Subcutaneous adipose tissue (tissue), 4 donors: ENCODE results near the gene KLHL3. TPM values are rescaled to one million over a fixed set of nuclear protein-coding genes. Genes with fewer than 3 reads are reported as not detected.

Experiments used
- total RNA-seq, 4 donors: library from RNA; depleted of rRNA; stranded (reverse); fragments of >200 nt; gene quantifications; one replicate each; pipeline ENCODE4 v1.1.0, GENCODE V29; 2016
- TF ChIP-seq, protein P1 (sequence below): fragments of 450-650 bp; IDR thresholded peaks from one replicate; pipeline ENCODE4 v1.5.1; 2016; ENCODE audit warnings: low read depth, mild to moderate bottlenecking, control low read depth, antibody characterized with exemption, moderate library complexity

KLHL3 gene, protein sequence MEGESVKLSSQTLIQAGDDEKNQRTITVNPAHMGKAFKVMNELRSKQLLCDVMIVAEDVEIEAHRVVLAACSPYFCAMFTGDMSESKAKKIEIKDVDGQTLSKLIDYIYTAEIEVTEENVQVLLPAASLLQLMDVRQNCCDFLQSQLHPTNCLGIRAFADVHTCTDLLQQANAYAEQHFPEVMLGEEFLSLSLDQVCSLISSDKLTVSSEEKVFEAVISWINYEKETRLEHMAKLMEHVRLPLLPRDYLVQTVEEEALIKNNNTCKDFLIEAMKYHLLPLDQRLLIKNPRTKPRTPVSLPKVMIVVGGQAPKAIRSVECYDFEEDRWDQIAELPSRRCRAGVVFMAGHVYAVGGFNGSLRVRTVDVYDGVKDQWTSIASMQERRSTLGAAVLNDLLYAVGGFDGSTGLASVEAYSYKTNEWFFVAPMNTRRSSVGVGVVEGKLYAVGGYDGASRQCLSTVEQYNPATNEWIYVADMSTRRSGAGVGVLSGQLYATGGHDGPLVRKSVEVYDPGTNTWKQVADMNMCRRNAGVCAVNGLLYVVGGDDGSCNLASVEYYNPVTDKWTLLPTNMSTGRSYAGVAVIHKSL
- total RNA-seq, result 10 to 100 TPM in 2 of 4 donors, 1 to 10 TPM in 2; 3.1 to 18.5 (median 7.2) TPM

DNA sequence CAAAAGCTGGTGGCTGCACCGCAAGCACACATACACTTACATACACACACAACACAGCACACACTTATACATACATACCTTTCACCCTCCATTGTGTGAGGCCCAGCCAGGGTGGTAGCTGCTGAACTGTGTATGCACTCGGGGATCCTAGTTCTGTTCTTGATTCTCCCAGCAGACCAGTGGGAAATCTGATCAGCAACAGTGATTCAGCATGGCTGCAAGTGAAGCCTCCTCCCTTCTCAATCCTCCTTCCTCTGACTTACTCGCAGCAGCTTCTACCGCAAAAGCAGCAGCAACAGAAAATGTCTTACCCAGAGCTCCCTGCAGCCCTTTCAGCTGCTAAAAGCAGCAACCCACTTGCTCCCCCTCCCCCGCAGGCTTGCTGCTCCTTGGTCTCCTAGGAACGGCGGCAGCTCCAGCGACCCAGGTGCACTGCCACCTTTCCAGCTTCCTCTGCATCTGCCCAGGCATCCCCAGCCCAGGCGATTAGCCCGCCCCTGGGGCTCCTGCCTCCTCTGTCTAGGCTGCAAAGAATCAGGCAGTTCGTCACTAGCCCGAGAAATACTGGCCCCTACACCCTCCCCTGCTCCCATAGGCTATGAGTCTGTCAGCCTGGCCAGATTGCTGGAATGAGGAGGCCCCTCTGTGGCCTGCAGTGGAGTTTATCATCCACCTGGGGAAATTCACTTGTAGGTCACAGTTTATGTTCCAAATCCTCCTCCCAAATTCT lies at the start of gene KLHL3:
TSS of gene KLHL3 (minus strand) at position 535 of the 730 bp plus-strand sequence. CDS start at position 92, 443 bp downstream.
- TF ChIP-seq, protein P1, sequence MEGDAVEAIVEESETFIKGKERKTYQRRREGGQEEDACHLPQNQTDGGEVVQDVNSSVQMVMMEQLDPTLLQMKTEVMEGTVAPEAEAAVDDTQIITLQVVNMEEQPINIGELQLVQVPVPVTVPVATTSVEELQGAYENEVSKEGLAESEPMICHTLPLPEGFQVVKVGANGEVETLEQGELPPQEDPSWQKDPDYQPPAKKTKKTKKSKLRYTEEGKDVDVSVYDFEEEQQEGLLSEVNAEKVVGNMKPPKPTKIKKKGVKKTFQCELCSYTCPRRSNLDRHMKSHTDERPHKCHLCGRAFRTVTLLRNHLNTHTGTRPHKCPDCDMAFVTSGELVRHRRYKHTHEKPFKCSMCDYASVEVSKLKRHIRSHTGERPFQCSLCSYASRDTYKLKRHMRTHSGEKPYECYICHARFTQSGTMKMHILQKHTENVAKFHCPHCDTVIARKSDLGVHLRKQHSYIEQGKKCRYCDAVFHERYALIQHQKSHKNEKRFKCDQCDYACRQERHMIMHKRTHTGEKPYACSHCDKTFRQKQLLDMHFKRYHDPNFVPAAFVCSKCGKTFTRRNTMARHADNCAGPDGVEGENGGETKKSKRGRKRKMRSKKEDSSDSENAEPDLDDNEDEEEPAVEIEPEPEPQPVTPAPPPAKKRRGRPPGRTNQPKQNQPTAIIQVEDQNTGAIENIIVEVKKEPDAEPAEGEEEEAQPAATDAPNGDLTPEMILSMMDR, result no peak

DNA sequence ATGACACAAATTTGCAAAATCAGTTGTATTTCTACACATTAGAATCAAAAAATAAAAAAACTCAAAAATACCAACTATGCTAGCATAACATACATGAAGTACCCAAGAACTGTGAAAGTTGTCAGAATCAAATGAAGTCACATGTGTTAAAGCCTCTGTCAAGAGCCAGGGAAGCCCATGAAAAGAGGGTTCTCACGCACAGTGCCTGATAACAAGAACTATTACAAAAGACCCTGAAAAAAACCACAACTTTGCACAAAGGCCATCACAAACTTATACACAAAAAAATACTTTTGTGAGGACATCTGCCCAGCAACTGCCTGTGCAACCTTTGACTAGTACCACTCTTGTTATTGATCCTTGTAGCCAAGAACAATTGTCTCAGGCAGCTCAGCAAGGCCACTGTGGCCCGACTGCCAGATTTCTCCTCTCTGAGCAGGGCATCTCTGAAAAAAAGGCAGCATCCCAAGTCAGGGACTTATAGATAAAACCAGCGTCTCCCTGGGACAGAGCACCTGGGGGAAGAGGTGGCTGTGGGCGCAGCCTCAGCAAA lies 47.2 kb upstream of the KLHL3 start:
- TF ChIP-seq, protein P1, result no peak

DNA sequence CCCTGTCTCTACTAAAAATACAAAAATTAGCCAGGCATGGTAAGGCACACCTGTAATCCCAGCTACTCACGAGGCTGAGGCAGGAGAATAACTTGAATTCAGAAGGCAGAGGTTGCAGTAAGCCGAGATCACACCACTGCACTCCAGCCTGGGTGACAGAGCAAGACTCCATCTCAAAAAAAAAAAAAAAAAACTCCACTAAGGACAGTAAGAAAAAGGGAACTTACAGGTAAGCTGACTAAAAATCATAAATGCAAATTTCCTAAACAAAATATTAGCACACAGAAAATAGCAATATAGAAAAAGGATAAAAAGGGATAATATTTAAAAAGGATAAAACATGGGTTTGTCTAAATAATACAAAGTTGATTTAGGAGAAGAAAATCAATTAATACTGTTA lies 46.2 kb upstream of the KLHL3 start:
- TF ChIP-seq, protein P1, result no peak

DNA sequence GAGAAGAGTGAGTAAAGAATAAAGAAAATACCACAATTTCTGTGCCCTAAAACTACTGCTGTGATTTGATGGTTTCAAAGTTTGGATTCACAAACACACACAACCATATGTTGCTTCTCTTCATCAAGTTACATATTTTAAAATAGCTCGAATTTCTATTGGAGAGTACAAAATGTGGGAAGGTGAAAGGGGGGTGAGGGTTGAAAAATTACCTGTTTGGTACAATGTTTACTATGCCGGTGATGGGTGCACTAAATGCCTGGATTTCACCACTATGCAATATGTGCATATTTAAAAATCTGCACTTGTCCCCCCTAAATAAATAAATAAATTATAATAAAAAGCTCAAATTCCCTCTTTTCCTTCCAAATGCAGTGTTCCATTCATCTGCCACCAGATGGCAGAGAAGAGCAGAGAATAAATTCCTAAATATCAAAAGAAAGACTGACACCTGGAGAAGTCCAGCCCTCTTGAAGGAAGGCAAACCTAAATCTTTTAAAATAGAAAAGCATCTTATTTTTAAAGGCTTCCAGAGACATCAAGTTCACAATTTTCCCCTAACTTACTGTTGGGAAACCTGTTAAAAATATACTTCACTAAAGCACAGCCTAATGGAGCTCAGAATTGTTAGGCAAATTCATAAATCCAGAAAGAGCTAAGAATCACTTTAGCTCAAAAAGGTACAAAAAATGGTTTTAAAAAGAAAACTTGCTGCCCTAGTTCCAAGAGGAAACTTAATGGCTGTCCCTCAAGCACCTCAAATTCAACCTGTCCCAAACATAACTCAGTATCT lies 43.1 kb upstream of the KLHL3 start:
- TF ChIP-seq, protein P1, result no peak

DNA sequence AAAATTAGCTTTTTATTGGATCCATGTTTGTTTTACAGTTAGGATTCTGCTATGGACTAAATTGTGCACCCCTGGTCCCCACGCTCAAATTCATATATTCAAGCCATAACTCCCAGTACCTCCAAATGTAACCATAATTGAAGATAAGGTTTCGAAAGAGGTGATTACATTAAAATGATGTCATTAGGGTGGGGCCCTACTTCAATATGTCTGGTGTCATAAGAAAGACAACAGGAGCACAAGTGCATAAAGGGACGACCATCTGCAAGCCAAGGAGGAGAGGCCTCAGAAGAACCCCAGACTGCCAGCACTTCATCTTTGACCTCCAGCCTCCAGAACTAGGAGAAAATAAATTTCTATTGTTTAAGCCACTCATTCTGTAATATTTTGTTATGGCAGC lies 25.7 kb upstream of the KLHL3 start:
- TF ChIP-seq, protein P1, result no peak

DNA sequence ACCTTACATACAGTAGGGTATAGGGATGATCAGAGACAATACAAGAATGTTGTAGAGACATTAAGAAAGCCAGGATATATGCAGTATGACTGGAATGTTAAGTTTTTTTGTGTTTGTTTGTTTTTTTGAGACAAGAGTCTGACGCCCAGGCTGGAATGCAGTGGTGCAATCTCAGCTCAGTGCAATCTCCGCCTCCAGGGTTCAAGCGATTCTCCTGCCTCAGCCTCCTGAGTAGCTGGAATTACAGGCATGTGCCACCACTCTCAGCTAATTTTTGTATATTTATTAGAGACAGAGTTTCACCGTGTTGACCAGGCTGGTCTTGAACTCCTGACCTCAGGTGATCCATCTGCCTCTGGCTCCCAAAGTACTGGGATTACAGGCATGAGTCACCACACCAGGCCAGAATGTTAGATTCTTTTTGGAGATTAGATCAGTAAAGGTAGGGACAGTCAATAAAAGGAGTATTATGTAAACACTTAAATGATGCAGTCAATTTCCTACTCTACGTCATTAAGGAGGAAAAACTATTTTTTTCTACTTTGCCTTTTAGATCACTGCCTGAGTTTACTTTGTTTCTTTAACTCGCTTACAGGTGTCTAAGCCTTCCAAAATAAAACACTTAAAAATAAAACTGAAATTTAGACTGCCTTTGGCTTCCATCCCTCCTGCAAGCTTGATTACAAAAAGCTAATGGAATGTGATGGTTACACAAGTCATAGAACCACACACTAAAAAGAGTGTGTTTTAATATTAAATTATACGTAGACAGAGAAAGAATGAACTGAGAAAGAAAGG lies 25.0 kb upstream of the KLHL3 start:
- TF ChIP-seq, protein P1, result no peak
